ENCODE results near the gene MAGOH. TPM values are rescaled to one million over a fixed set of nuclear protein-coding genes. Genes with fewer than 3 reads are reported as not detected.
"Not testable (repeated sequence)": the region's sequence is repeated elsewhere in the genome, so short reads cannot be mapped to it uniquely, and the experiment has no call there.

MAGOH gene
- total and polyA plus RNA-seq, 9 of the 15 experiments (the other 6 are each of a cell fraction or from before 2014, with no cell fraction given): 102 to 342 (median 135) TPM

DNA sequence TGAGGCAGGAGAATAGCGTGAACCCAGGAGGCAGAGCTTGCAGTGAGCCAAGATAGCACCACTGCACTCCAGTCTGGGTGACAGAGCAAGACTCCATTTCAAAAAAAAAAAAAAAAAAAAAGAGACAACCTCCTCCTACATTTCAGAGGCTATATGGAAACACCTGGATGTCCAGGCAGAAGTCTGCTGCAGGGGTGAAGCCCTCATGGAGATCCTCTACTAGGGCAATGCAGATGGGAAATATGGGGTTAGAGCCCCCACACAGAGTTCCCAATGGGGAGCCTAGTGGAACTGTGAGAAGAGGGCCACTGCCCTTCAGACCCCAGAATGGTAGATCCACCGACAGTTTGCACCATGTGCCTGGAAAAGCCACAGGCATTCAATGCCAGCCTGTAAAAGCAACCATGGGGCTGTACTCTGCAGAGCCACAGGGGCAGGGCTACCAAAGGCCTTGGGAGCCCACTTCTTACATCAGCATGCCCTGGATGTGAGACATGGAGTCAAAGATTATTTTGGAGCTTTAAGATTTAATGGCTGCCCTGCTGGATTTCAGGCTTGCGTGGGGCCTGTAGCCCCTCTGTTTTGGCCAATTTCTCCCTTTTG is 32.1 kb downstream of the MAGOH start (continued):
- TF ChIP-seq, protein P1, sequence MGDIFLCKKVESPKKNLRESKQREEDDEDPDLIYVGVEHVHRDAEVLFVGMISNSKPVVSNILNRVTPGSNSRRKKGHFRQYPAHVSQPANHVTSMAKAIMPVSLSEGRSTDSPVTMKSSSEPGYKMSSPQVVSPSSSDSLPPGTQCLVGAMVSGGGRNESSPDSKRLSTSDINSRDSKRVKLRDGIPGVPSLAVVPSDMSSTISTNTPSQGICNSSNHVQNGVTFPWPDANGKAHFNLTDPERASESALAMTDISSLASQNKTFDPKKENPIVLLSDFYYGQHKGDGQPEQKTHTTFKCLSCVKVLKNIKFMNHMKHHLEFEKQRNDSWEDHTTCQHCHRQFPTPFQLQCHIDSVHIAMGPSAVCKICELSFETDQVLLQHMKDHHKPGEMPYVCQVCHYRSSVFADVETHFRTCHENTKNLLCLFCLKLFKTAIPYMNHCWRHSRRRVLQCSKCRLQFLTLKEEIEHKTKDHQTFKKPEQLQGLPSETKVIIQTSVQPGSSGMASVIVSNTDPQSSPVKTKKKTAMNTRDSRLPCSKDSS (IDR thresholded peaks at IDR 0.05; ENCODE audit: low read depth, partially characterized antibody): peak; percentile 96
- peak; percentile 99 for TF ChIP-seq TRIM28 (IDR thresholded peaks at IDR 0.05)
- TF ChIP-seq ARNT (IDR thresholded peaks at IDR 0.05): 0 out of 4 replicates have a peak, but pooled peaks of 1 of the 2 experiments have one; percentile 60
- TF ChIP-seq MTA3 (IDR thresholded peaks at IDR 0.05; ENCODE audit: borderline replicate concordance): 0 out of 2 replicates have a peak, but pooled peaks have one; percentile 22
- peak; percentile 99 for TF ChIP-seq CBX5 (IDR thresholded peaks at IDR 0.05; ENCODE audit: borderline replicate concordance, low read depth)
- peak; percentile 95 for TF ChIP-seq CBX1 (IDR thresholded peaks at IDR 0.05; ENCODE audit: low read depth)
- TF ChIP-seq ZEB2 (IDR thresholded peaks at IDR 0.05): peak; percentile 78
- TF ChIP-seq ZNF384 (IDR thresholded peaks at IDR 0.05; ENCODE audit: low read depth, low read length): peak; percentile 37; the same call in 1 of the 2 replicates
- peak; percentile 96 for TF ChIP-seq HLTF (IDR thresholded peaks at IDR 0.05)

- H3K9ac ChIP-seq (ENCODE audit: insufficient read depth in 1 of 2, low read depth in 2 of 2, low read length in 2 of 2); H3K9me1 ChIP-seq (ENCODE audit: control insufficient read depth, insufficient read depth, low read length); ATAC-seq; H2AFZ ChIP-seq (ENCODE audit: low read depth, low read length); H3K27ac ChIP-seq (ENCODE audit: extremely low read depth, low read depth, low read length); H3K4me1 ChIP-seq (replicated peaks in 1 of 2; ENCODE audit: control insufficient read depth in 2 of 2, insufficient read depth in 2 of 2, low read length in 2 of 2); H3K4me3 ChIP-seq; H3K4me2 ChIP-seq (ENCODE audit: insufficient read depth, low read length); BruUV-seq (replicated peaks); CTCF ChIA-PET (ENCODE audit: low intra/inter-chr PET ratio); H3K27me3 ChIP-seq (ENCODE audit: control insufficient read depth in 2 of 2, insufficient read depth in 2 of 2, low read length in 2 of 2); POLR2A ChIA-PET; H4K20me1 ChIP-seq (replicated peaks; ENCODE audit: control insufficient read depth, insufficient read depth, low read length); DNase-seq (ENCODE audit: extremely low read depth in 1 of 4, low spot score in 3 of 4); H3K79me2 ChIP-seq (ENCODE audit: control insufficient read depth, insufficient read depth, low read length); intact Hi-C loops (cut with micrococcal nuclease); FAIRE-seq; in situ Hi-C loops (cut with MboI): not testable (repeated sequence)
- 83% methylated on average over 1 of the region's 1 CpG for WGBS (ENCODE audit: insufficient coverage, low coverage, missing lambda C conversion rate)
- TF ChIP-seq ZFP36 (IDR thresholded peaks at IDR 0.05; ENCODE audit: low read depth, low read length, partially characterized antibody): peak; percentile 47
- Histone ChIP-seq H3K9me3 (replicated peaks; ENCODE audit: control insufficient read depth, insufficient read depth, low read depth, low read length) (peaks cover 19% of the 10 kb centered on the region), H3K36me3 (ENCODE audit: control insufficient read depth, insufficient read depth, low read length) (peaks cover 56% of the 10 kb centered on the region; the same call in 2 of the 3 replicates)
Observed at GRCh38 chr1:53205496-53205895, 32.8 kb downstream of the MAGOH start.

Measured in K562 (cell line).